Frontal cortex (tissue), 4 donors: Measurements from ENCODE around the gene CDYL. TPM values are rescaled to one million over a fixed set of nuclear protein-coding genes. Genes with fewer than 3 reads are reported as not detected.

Experiments
- DNase-seq, 2 donors: peaks; one replicate each; pipeline ENCODE4 v3.0.0; 2012; ENCODE audit warnings: low spot score in 2 of 2
- FAIRE-seq: peaks from 2 replicates; lab custom pipeline; 2012; peaks lifted over from hg19 to GRCh38; lab: Jason Lieb, UNC
- total RNA-seq: library from RNA; depleted of rRNA; stranded (reverse); fragments of >200 nt; gene quantifications from one replicate; pipeline ENCODE4 v1.2.3, GENCODE V29; 2014
- donor health status: control.
- donor health status: control.
- donor health status: control.

The CDYL gene
- total RNA-seq, 1 donor from 2014 or later, result 24.1 TPM

- DNase-seq (no peak), FAIRE-seq (no peak)
Observed at GRCh38 chr6:4923081-4923480, 146.9 kb downstream of the CDYL start.

DNA sequence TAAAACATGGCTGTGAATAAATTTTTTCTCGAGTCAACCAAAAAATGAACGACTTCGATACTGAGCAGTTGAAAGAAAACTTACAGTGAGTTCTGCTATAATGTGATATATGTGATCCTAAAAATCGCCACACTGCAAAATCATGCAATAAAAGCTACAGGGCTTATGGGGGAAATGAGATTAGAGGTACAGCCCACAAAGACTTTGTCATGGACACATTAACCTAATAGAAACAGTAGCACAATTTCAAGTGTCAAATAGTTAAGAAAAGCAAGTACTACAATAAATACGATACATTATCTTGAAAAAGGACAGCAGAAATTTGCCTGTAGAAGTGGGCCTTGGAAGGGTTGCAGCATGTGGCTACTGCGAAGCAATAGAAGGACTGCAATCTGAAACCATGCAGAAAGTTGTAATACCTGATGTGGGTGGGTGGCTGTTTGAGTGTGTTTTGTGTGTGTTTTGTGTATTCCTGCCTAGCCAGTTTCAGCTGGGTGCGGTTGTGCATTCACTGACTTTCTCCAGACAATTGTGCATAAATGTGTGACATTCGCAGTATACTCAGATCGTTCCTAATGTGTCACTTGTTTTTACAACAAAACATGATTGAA, 148.6 kb downstream of the CDYL start:
- FAIRE-seq (no peak), DNase-seq (no peak)

- no peak for DNase-seq
- no peak for FAIRE-seq
Observed at GRCh38 chr6:4925580-4925979, 149.4 kb downstream of the CDYL start.

- DNase-seq, result no peak
- FAIRE-seq, result no peak
Observed at GRCh38 chr6:4928426-4928825, 152.2 kb downstream of the CDYL start.

- no peak for DNase-seq
- no peak for FAIRE-seq
Observed at GRCh38 chr6:4929097-4929718, 153.0 kb downstream of the CDYL start.

DNA sequence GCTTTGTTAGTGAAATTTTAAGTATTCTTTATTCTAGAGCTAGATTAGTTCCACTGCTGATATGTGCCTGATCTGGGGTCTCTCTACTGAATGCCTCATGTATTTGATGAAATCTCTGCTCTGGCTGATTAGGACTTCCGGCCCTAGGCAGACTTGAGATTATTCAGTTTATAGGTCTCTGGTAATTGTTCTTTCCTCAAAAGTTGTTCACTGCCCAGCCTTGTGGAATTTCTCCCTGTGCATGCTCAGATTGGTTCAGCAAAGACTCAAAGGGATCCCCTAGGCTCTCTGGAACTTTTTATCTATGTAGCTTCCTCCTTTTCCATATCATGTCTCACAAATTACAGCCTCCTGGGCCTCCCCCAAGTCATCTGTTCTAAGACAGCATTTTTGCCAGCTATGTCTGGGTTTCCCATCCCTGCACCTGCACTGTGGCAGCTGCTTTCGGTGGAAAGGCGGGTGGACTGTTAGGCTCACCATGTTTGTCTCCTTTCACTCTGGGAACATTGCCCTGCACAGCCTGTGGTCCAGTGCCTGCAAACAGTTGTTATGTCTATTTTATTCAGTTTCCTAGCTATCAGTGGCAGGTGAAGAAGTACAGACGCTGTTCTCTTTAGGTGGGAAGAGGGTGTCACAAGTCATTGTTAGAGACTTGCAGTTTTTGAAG, 154.0 kb downstream of the CDYL start:
- DNase-seq (no peak), FAIRE-seq (no peak)

- DNase-seq (no peak), FAIRE-seq (no peak)
Observed at GRCh38 chr6:4931530-4932227, 155.5 kb downstream of the CDYL start.

DNA sequence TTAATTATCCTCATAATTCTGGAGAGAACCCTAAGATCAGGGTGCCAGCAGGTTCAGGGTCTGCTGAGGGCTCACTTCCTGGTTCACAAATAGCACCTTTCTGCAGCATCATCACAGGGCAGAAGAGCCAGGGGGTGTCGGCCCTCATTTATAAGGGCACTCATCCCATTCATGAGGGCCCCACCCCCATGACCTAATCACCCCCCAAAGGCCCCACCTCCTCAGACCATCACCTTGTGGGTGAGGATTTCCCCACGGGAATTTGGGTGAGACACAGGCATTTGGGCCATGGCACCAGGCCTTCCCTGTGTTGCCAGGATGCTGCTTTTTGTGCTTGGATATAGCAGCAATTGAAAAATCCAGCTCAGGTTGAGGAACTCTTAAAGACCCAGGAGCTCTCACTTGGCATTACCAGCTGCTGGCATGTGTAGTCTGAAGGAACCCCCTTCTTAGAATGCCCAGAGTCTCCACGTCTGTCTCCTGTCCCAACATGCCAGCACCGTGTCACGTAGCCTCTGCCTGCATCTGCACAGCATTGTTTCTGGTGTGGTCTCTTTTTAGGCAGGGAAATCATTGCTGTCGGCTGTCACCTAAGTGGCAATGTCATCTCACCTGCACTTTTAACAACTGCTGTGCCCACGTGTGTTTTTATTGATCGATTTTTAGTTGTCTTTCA, 156.2 kb downstream of the CDYL start:
- no peak for DNase-seq
- FAIRE-seq, result no peak

DNA sequence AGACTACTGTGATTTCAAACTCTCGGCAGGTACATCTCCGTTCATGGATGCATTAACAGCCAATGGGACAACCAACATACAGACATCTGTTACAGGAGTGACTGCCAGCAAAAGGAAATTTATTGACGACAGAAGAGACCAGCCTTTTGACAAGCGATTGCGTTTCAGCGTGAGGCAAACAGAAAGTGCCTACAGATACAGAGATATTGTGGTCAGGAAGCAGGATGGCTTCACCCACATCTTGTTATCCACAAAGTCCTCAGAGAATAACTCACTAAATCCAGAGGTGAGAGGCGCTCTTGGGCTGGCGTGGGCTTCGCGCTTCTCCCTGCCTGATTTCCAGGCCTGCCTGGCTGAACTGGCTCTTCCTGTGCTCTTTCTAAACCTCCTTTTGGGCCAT, 159.3 kb downstream of the CDYL start:
- FAIRE-seq, result no peak

GRCh38 chr6:4935975-4936680, 159.9 kb downstream of the CDYL start:
- FAIRE-seq (no peak), DNase-seq (no peak)

More for the DNA sequence above, 159.3 kb downstream of the CDYL start:
- no peak for DNase-seq

DNA sequence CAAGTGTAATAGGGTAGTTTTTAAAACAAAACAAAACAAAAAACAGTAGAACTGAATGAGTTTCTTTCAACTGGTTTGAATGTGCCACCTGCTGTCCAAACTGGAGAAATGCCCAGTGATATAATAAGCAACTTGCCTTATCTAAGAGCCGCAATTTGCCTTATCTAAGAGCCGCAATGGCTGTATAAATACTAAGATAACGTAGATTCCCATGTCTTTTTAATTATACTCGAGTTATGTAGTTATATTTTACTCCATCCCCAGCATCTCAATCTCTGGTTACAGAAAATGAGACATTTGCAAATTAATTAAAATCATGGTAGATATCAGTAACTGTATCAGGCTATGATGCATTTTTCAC, 160.5 kb downstream of the CDYL start:
- no peak for FAIRE-seq
- peak; percentile 25 to 68 for DNase-seq

GRCh38 chr6:4937414-4937813, 161.2 kb downstream of the CDYL start:
- no peak for DNase-seq
- FAIRE-seq, result no peak

DNA sequence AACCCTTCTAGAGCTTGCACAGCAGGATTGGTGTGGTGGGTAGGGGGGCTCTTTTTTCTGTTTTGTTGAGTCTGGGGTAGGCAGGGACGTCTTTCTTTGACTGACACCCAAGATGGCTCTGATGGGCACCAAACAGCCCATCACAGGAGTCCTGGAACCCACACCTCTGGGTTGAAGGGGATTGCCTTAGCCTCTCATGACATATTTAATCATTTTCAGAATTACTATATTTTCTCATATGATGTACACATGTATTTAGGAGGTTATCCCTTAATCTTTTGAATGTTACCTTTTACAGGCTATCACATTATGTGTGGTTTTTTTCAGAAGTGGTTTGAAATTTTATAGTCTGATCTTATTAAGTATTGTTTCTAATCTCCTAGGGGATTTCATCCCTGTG, 163.0 kb downstream of the CDYL start:
- DNase-seq (no peak), FAIRE-seq (no peak)

- DNase-seq (no peak), FAIRE-seq (no peak)
Observed at GRCh38 chr6:4940416-4940815, 164.2 kb downstream of the CDYL start.

GRCh38 chr6:4941782-4942672, 165.8 kb downstream of the CDYL start:
- no peak for FAIRE-seq
- peak in 1 of 2 donors; percentile 43 for DNase-seq

- FAIRE-seq, result no peak
- no peak for DNase-seq
Observed at GRCh38 chr6:4942673-4943009, 166.4 kb downstream of the CDYL start.

GRCh38 chr6:4943716-4944115, 167.5 kb downstream of the CDYL start:
- DNase-seq, result no peak
- no peak for FAIRE-seq

GRCh38 chr6:4944325-4944724, 168.1 kb downstream of the CDYL start:
- DNase-seq (no peak), FAIRE-seq (no peak)

- no peak for FAIRE-seq
Observed at GRCh38 chr6:4946521-4946920, 170.3 kb downstream of the CDYL start.

More at GRCh38 chr6:4946521-4946920, 170.3 kb downstream of the CDYL start:
- DNase-seq, result no peak
